HepG2 (cell line): ENCODE results near the gene CATSPERD. TPM values are rescaled to one million over a fixed set of nuclear protein-coding genes. Genes with fewer than 3 reads are reported as not detected.

Experiments used
- ATF1 ChIP-seq: IDR thresholded peaks from 2 replicates; pipeline ENCODE4 v1.6.1; 2016; ENCODE audit warnings: mild to moderate bottlenecking, control low read depth
- CBFB ChIP-seq: sonication (generic); formaldehyde crosslinking; IDR thresholded peaks from 2 replicates; pipeline ENCODE4 v1.4.0; 2020; ENCODE audit warnings: missing genetic modification reagents
- EP300 ChIP-seq, 3 experiments: sonication (generic) in 1 of 3; formaldehyde crosslinking in 1 of 3; IDR thresholded peaks; 2 replicates each; pipeline versions ENCODE4 v1.5.1 to v1.6.1; 2011 to 2020; ENCODE audit warnings: low read depth in 2 of 3, low read length in 2 of 3, borderline replicate concordance in 1 of 3, improper control_type of control experiment in 1 of 3, mild to moderate bottlenecking in 1 of 3, missing genetic modification reagents in 1 of 3, moderate library complexity in 1 of 3
- FOXP1 ChIP-seq, 2 experiments: fragments of 450-650 bp in 1 of 2; IDR thresholded peaks; 2 replicates each; pipeline ENCODE4 v1.6.1; 2017 to 2018; ENCODE audit warnings: antibody characterized with exemption in 1 of 2
- GZF1 ChIP-seq: sonication (generic); formaldehyde crosslinking; IDR thresholded peaks from 2 replicates; pipeline ENCODE4 v1.5.1; 2020; ENCODE audit warnings: mild to moderate bottlenecking, missing genetic modification reagents
- HNRNPL ChIP-seq: fragments of 200-400 bp; formaldehyde crosslinking; IDR thresholded peaks from 2 replicates; pipeline ENCODE4 v1.6.1; 2017; ENCODE audit warnings: mild to moderate bottlenecking, low read depth, low read length
- NFYC ChIP-seq: IDR thresholded peaks from 2 replicates; pipeline ENCODE4 v1.6.1; 2016; ENCODE audit warnings: missing genetic modification reagents, missing compliant biosample characterization
- PHB2 ChIP-seq: fragments of 450-650 bp; IDR thresholded peaks from 2 replicates; pipeline ENCODE4 v1.6.1; 2018; ENCODE audit not compliant: partially characterized antibody
- POGZ ChIP-seq: sonication (generic); formaldehyde crosslinking; IDR thresholded peaks from 2 replicates; pipeline ENCODE4 v1.4.0; 2020; ENCODE audit warnings: mild to moderate bottlenecking, missing genetic modification reagents
- PRDM15 ChIP-seq: sonication (generic); formaldehyde crosslinking; IDR thresholded peaks from 2 replicates; pipeline ENCODE4 v1.4.0; 2020; ENCODE audit warnings: missing genetic modification reagents
- XRCC5 ChIP-seq: fragments of 200-400 bp; formaldehyde crosslinking; optimal IDR thresholded peaks from 2 replicates; pipeline ENCODE3; 2017; ENCODE audit warnings: mild to moderate bottlenecking, low read length
- ZKSCAN5 ChIP-seq: sonication (generic); formaldehyde crosslinking; IDR thresholded peaks from 2 replicates; pipeline ENCODE4 v1.5.1; 2020; ENCODE audit warnings: mild to moderate bottlenecking, missing genetic modification reagents
- ZNF274 ChIP-seq: sonication (generic); formaldehyde crosslinking; IDR thresholded peaks from 2 replicates; pipeline ENCODE4 v1.5.1; 2020; ENCODE audit warnings: mild to moderate bottlenecking, missing genetic modification reagents
- ZNF335 ChIP-seq: sonication (generic); formaldehyde crosslinking; IDR thresholded peaks from 2 replicates; pipeline ENCODE4 v1.4.0; 2020; ENCODE audit warnings: missing genetic modification reagents
- ZNF75D ChIP-seq: sonication (generic); formaldehyde crosslinking; IDR thresholded peaks from 2 replicates; pipeline ENCODE4 v1.8.1; 2023; ENCODE audit warnings: missing genetic modification reagents, mild to moderate bottlenecking, borderline replicate concordance
- polyA plus RNA-seq, 8 experiments: library from polyadenylated mRNA; depleted of rRNA in 3 of 8; stranded (reverse) in 7 of 8; unstranded in 1 of 8; fragments of >200 nt; fragmentation: Illumina TruSeq in 4 of 8; extraction: Trizol in 4 of 8; gene quantifications; 2 replicates each; pipeline versions ENCODE4 v1.2.1 to v1.2.3, GENCODE V29; 2011 to 2016; ENCODE audit warnings: low read depth in 4 of 8, missing spikeins in 1 of 8, mixed read lengths in 1 of 8; ENCODE audit not compliant: insufficient read depth in 1 of 8
- total RNA-seq, 5 experiments: library from RNA; depleted of rRNA; stranded (reverse); fragments of >200 nt; fragmentation: Illumina TruSeq; extraction: Trizol; gene quantifications; 2 replicates each; pipeline ENCODE4 v1.2.3, GENCODE V29; 2016; ENCODE audit warnings: low read depth in 1 of 5
- TF ChIP-seq, protein P1 (sequence below): IDR thresholded peaks from 2 replicates; pipeline ENCODE4 v1.6.1; 2016; ENCODE audit warnings: low read depth, control low read depth
- TF ChIP-seq, protein P2 (sequence below): sonication (generic); formaldehyde crosslinking; IDR thresholded peaks from 2 replicates; pipeline ENCODE4 v1.5.0; 2020; ENCODE audit warnings: mild to moderate bottlenecking, missing genetic modification reagents
- TF ChIP-seq, protein P3 (sequence below): sonication (generic); formaldehyde crosslinking; IDR thresholded peaks from 2 replicates; pipeline ENCODE4 v1.4.0; 2020; ENCODE audit warnings: missing genetic modification reagents

CATSPERD gene
- total and polyA plus RNA-seq, 2 of the 13 experiments (the other 11 are each of a cell fraction or from before 2014, with no cell fraction given) = 0.04 TPM; not detected in 1

- TF ChIP-seq FOXP1 (IDR thresholded peaks at IDR 0.05) (no peak), FOXP1 (CRISPR knock-in tag; IDR thresholded peaks at IDR 0.05) (peak; percentile 50; the same call in 1 of the 2 replicates), PHB2 (no peak), GZF1 (no peak), PRDM15 (CRISPR knock-in tag) (no peak), ZNF75D (CRISPR knock-in tag) (peak; percentile 77; the same call in 1 of the 2 replicates), EP300 (IDR thresholded peaks at IDR 0.05; ENCODE audit: low read depth in 2 of 2, low read length in 2 of 2) (no peak), EP300 (CRISPR knock-in tag; IDR thresholded peaks at IDR 0.05; ENCODE audit: borderline replicate concordance) (peak; percentile 57; the same call in 1 of the 2 replicates), POGZ (CRISPR knock-in tag) (peak; percentile 87), CBFB (CRISPR knock-in tag) (peak; percentile 65; the same call in 1 of the 2 replicates), HNRNPL (no peak), ZKSCAN5 (CRISPR knock-in tag) (0 out of 2 replicates have a peak, but pooled peaks have one; percentile 42), ATF1 (peak; percentile 94), ZNF274 (CRISPR knock-in tag) (no peak; the same call in 1 of the 2 replicates), XRCC5 (peak; percentile 59), ZNF335 (peak; percentile 94), NFYC (CRISPR knock-in tag) (peak; percentile 62)
- TF ChIP-seq, protein P1, sequence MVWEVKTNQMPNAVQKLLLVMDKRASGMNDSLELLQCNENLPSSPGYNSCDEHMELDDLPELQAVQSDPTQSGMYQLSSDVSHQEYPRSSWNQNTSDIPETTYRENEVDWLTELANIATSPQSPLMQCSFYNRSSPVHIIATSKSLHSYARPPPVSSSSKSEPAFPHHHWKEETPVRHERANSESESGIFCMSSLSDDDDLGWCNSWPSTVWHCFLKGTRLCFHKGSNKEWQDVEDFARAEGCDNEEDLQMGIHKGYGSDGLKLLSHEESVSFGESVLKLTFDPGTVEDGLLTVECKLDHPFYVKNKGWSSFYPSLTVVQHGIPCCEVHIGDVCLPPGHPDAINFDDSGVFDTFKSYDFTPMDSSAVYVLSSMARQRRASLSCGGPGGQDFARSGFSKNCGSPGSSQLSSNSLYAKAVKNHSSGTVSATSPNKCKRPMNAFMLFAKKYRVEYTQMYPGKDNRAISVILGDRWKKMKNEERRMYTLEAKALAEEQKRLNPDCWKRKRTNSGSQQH (CRISPR knock-in tag) = peak; percentile 93
- TF ChIP-seq, protein P2, sequence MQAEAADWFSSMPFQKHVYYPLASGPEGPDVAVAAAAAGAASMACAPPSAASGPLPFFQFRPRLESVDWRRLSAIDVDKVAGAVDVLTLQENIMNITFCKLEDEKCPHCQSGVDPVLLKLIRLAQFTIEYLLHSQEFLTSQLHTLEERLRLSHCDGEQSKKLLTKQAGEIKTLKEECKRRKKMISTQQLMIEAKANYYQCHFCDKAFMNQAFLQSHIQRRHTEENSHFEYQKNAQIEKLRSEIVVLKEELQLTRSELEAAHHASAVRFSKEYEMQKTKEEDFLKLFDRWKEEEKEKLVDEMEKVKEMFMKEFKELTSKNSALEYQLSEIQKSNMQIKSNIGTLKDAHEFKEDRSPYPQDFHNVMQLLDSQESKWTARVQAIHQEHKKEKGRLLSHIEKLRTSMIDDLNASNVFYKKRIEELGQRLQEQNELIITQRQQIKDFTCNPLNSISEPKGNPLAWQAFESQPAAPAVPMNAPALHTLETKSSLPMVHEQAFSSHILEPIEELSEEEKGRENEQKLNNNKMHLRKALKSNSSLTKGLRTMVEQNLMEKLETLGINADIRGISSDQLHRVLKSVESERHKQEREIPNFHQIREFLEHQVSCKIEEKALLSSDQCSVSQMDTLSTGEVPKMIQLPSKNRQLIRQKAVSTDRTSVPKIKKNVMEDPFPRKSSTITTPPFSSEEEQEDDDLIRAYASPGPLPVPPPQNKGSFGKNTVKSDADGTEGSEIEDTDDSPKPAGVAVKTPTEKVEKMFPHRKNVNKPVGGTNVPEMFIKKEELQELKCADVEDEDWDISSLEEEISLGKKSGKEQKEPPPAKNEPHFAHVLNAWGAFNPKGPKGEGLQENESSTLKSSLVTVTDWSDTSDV (CRISPR knock-in tag) = peak; percentile 75
- TF ChIP-seq, protein P3, sequence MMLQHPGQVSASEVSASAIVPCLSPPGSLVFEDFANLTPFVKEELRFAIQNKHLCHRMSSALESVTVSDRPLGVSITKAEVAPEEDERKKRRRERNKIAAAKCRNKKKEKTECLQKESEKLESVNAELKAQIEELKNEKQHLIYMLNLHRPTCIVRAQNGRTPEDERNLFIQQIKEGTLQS = no peak
These were observed at the start of gene CATSPERD, which contains the start of gene LONP1 (continued) for GRCh38 chr19:5719961-5720790.
